ENCODE results near the gene FAHD2A. TPM values are rescaled to one million over a fixed set of nuclear protein-coding genes. Genes with fewer than 3 reads are reported as not detected.

The FAHD2A gene
- total RNA-seq, 4 donors from 2014 or later: 22.8 to 36.2 (median 23.6) TPM

- intact Hi-C loops (cut with DNase I; ENCODE audit: low total_unique reads): no loop called here
- 55 to 60% methylated on average over 8 of the region's 8 CpGs for WGBS, 2 donors
- no peak overlapping the region for H3K4me3 ChIP-seq (ENCODE audit: low read depth, poor library complexity, severe bottlenecking)
- TF ChIP-seq CTCF (IDR thresholded peaks at IDR 0.05) (no peak), POLR2A (IDR thresholded peaks at IDR 0.05) (no peak)
- DNase-seq (ENCODE audit: low spot score in 2 of 2): peak in 1 of 2 donors; percentile 74
Measured at GRCh38 chr2:95379371-95379831, 23.1 kb upstream of the FAHD2A start.

GRCh38 chr2:95380280-95380679 lies 22.2 kb upstream of the FAHD2A start:
- 87 to 90% methylated on average over 5 of the region's 5 CpGs for WGBS, 2 donors
- intact Hi-C loops (cut with DNase I; ENCODE audit: low total_unique reads): no loop called here
- DNase-seq (ENCODE audit: low spot score in 2 of 2): peak in 1 of 2 donors; percentile 48
- H3K4me3 ChIP-seq (ENCODE audit: low read depth, poor library complexity, severe bottlenecking): no peak overlapping the region
- no peak for TF ChIP-seq CTCF (IDR thresholded peaks at IDR 0.05)
- no peak for TF ChIP-seq POLR2A (IDR thresholded peaks at IDR 0.05)

- peak in 1 of 2 donors; percentile 76 for DNase-seq (ENCODE audit: low spot score in 2 of 2)
- H3K4me3 ChIP-seq (ENCODE audit: low read depth, poor library complexity, severe bottlenecking): no peak overlapping the region
- TF ChIP-seq CTCF (IDR thresholded peaks at IDR 0.05) (no peak), POLR2A (IDR thresholded peaks at IDR 0.05) (no peak)
- intact Hi-C loops (cut with DNase I; ENCODE audit: low total_unique reads): no loop called here
- WGBS, 2 donors: 89 to 96% methylated on average over 5 of the region's 5 CpGs
Measured at GRCh38 chr2:95380731-95381130, 21.8 kb upstream of the FAHD2A start.

- TF ChIP-seq CTCF (IDR thresholded peaks at IDR 0.05) (no peak), POLR2A (IDR thresholded peaks at IDR 0.05) (no peak)
- DNase-seq (ENCODE audit: low spot score in 2 of 2): peak in 1 of 2 donors; percentile 74
- 84 to 93% methylated on average over 22 of the region's 22 CpGs for WGBS, 2 donors
- intact Hi-C loops (cut with DNase I; ENCODE audit: low total_unique reads): no loop called here
- H3K4me3 ChIP-seq (ENCODE audit: low read depth, poor library complexity, severe bottlenecking): no peak overlapping the region
Measured at GRCh38 chr2:95381212-95382191, 21.0 kb upstream of the FAHD2A start.

- WGBS, 2 donors: 95 to 96% methylated on average over 20 of the region's 20 CpGs
- peak in 1 of 2 donors; percentile 84 for DNase-seq (ENCODE audit: low spot score in 2 of 2)
- intact Hi-C loops (cut with DNase I; ENCODE audit: low total_unique reads): no loop called here
- H3K4me3 ChIP-seq (ENCODE audit: low read depth, poor library complexity, severe bottlenecking): no peak overlapping the region
- no peak for TF ChIP-seq CTCF (IDR thresholded peaks at IDR 0.05)
Measured at GRCh38 chr2:95382192-95382591, 20.3 kb upstream of the FAHD2A start.

All from lower leg skin (tissue), 4 donors.